ENCODE measurements around the gene C3.
"Not testable (repeated sequence)": the region's sequence is repeated elsewhere in the genome, so short reads cannot be mapped to it uniquely, and the experiment has no call there.

The C3 gene

DNA sequence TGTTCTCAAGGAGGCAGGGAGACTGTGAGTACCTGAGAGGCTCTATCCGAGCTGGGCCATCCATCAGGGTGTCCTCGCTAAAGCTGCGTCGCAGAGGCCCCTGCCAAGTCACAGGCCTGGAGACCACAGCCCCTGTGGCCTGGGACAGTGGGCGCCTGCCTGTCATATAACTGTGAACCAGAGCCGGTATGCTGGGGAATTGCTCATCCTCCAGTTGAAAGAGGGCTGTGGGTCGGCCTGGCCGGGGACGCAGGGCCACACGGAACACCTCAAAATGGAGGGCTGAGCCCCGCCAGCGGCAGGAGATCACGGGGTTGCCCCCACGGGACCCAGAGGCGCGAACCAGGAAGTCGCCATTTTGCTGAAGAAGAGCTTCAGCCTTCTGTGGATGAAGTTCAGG is 40.2 kb upstream of the C3 start:
- H3K36me3 ChIP-seq (ENCODE audit: control insufficient read depth, insufficient read depth, low read length), result peaks cover 12% of the 10 kb centered on the region
- H3K4me1 ChIP-seq (ENCODE audit: control insufficient read depth, insufficient read depth, low read length), result peaks cover 2% of the 10 kb centered on the region
- H3K27me3 ChIP-seq (ENCODE audit: control insufficient read depth, insufficient read depth, low read length), result no peaks in the 10 kb centered on the region
- no peak overlapping the region for H3K27ac ChIP-seq (ENCODE audit: low read depth, low read length)
- no peak overlapping the region for H3K4me3 ChIP-seq (ENCODE audit: low read depth, low read length)
- H3K9me3 ChIP-seq (ENCODE audit: control insufficient read depth, insufficient read depth, low read length), result no peaks in the 10 kb centered on the region
- no peak overlapping the region for H3K9ac ChIP-seq (ENCODE audit: low read depth, low read length)

DNA sequence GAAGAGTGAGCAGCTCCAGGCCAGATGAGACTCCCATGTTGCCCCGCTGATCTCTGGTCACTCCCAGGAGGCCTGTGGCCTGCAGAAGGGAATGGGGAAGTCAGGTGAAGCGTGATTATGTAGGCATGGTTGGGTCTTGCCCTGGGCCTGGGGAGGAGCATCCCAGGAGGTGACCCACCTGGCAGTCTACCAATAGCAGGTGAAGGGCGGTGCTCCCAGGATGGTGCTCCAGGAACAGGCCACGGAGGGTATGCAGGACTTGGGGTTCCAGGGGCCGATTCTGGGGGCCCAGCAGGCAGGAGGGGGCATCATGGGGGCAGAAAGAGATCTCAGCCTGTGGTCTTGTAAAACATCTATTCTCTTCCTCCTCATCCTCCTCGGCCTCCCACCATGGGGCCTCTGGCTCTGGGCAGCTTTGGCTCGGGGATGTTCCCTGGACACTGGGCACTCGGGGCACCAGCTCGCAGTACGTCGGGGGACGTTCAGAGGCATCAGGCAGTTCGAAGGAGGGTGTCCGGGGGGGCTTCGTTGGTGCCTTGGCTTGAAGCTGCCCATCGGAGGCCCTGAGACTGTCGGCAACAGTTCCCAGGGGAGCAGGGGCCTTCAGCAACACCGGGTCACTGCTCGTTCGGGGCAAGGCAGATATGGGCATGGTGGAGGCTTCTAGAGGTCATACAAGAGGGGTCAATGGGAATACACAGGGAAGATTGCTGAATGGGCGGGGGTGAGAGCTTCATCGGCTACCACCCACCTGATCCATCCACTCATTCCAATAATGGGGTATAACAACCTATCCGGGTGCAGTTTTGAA is 34.4 kb upstream of the C3 start:
- Histone ChIP-seq H3K27me3 (ENCODE audit: control insufficient read depth, insufficient read depth, low read length) (no peaks in the 10 kb centered on the region), H3K9ac (ENCODE audit: low read depth, low read length) (no peak overlapping the region)

DNA sequence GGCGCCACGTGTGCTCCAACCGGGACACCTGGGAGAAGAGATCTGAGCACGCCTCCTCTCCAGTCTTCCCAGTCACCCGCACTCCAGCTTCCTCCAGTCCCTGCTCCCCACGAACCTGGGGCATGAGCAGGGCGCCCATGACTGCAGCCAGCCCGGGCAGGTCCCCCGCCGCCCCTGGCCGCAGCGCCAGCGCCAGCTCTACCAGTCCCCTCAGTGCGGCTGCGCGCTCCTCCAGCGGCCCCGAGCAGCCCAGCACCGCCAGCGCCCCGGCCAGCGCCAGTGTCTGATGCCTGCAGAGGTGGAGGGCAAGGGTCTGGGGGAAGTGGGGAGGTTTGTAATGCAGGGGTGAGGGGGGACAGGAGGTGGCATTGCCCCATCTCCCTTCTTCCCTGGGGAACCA is 33.7 kb upstream of the C3 start:
- H3K36me3 ChIP-seq (ENCODE audit: control insufficient read depth, insufficient read depth, low read length), result peaks cover 34% of the 10 kb centered on the region
- peaks cover 8% of the 10 kb centered on the region for H3K4me1 ChIP-seq (ENCODE audit: control insufficient read depth, insufficient read depth, low read length)
- no peak overlapping the region for H3K9ac ChIP-seq (ENCODE audit: low read depth, low read length)
- H3K27me3 ChIP-seq (ENCODE audit: control insufficient read depth, insufficient read depth, low read length), result no peaks in the 10 kb centered on the region
- H3K9me3 ChIP-seq (ENCODE audit: control insufficient read depth, insufficient read depth, low read length), result no peaks in the 10 kb centered on the region
- H3K4me3 ChIP-seq (ENCODE audit: low read depth, low read length), result no peak overlapping the region
- no peak overlapping the region for H3K27ac ChIP-seq (ENCODE audit: low read depth, low read length)

More for the DNA sequence above, 34.4 kb upstream of the C3 start:
- H3K4me3 ChIP-seq (ENCODE audit: low read depth, low read length), result no peak overlapping the region
- no peak overlapping the region for H3K27ac ChIP-seq (ENCODE audit: low read depth, low read length)
- H3K9me3 ChIP-seq (ENCODE audit: control insufficient read depth, insufficient read depth, low read length), result no peaks in the 10 kb centered on the region
- H3K4me1 ChIP-seq (ENCODE audit: control insufficient read depth, insufficient read depth, low read length), result peaks cover 8% of the 10 kb centered on the region
- H3K36me3 ChIP-seq (ENCODE audit: control insufficient read depth, insufficient read depth, low read length), result peaks cover 32% of the 10 kb centered on the region

DNA sequence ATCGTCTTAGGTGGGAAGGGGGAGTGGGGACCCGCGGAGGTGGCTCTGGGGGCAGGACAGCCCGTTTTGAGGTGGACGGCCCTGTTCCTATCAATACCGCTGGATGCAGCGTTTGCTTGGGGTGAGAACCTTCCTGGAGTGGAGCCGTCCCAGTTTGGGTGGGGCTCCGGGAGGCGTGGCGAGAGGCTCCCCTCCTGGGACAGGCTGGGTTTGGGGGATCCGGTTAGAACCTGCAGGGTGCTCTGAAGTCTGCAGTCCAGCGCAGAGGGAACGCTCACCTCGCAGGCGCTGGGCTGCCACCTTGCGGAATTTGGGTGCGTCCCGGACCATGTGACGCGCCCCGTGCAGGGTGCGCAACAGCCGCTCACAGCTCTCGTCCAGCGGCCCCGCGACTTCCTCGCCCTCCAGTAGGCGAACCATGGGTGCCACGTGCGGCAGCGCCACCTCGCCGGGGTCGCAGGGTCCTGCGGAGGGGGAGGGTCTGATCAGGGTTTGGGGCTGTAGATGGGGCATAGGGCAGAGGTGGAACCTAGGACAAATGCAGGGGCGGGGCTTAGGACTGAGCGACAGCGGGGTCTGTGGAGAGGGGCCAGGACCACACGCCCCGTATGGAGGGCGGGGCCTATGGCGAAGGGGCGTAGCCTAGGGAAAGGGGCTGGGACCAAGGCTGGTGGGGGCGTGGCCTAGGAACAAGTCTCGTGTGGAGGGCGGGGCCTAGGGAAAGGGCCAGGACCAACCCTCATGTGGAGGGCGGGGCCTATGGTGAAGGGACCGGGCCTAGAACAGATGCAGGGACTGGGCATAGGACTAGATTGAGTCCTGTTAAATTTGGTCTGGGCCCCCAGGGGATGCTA is 33.0 kb upstream of the C3 start:
- peaks cover 41% of the 10 kb centered on the region for H3K36me3 ChIP-seq (ENCODE audit: control insufficient read depth, insufficient read depth, low read length)
- H3K4me1 ChIP-seq (ENCODE audit: control insufficient read depth, insufficient read depth, low read length), result peaks cover 8% of the 10 kb centered on the region
- H3K9ac ChIP-seq (ENCODE audit: low read depth, low read length), result peak overlapping the region; percentile 47
- H3K27me3 ChIP-seq (ENCODE audit: control insufficient read depth, insufficient read depth, low read length), result no peaks in the 10 kb centered on the region
- H3K9me3 ChIP-seq (ENCODE audit: control insufficient read depth, insufficient read depth, low read length), result no peaks in the 10 kb centered on the region
- peak overlapping the region; percentile 55 for H3K27ac ChIP-seq (ENCODE audit: low read depth, low read length)
- H3K4me3 ChIP-seq (ENCODE audit: low read depth, low read length), result peak overlapping the region; percentile 62

DNA sequence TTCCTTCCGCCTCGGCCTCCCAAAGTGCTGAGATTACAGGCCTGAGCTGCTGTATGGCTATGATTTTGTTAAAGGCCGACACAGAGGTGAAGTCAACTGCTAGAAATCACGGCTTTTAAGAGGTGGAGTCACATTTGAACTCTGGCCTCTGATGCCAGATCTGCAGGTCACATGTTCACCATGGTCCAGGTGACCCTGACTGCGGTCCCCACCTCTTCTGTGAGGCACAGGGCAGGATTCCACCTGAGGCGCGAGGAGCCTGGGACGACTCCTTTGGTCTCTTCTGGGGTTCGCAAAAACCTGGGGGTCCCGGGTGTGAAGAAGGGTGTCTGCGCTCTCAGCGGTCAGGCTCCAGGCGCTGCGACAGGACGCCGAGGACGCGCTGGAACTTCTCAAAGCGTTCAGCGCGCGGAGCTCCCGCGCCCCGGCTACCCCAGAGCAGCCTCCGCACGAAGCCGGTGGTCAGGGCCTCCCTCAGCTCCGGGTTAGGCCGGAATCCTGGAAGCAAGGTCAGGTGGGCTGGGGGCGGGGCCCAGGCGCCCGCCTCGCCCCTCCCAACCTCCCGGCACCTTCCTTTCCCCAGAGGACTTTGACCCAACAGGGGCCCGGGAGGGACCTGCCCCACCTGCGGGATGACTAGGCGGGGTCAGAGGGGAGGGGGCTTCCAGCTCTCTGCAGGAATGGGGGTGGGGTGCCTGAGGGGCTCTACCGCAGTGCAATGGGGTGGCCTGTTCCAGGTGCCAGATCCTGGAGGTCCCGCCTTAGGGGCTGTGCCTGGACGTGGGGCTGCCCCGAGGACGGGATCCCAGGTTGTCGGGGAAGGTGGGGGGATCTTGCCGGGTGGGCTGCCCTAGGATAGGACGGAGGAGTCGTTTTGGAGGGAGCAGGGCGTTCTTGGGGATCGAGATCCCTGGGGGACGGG is 32.1 kb upstream of the C3 start:
- Histone ChIP-seq H3K27ac (ENCODE audit: low read depth, low read length) (peak overlapping the region; percentile 55), H3K9me3 (ENCODE audit: control insufficient read depth, insufficient read depth, low read length) (no peaks in the 10 kb centered on the region), H3K4me1 (ENCODE audit: control insufficient read depth, insufficient read depth, low read length) (peaks cover 8% of the 10 kb centered on the region), H3K27me3 (ENCODE audit: control insufficient read depth, insufficient read depth, low read length) (no peaks in the 10 kb centered on the region), H3K9ac (ENCODE audit: low read depth, low read length) (peak overlapping the region; percentile 47), H3K36me3 (ENCODE audit: control insufficient read depth, insufficient read depth, low read length) (peaks cover 50% of the 10 kb centered on the region), H3K4me3 (ENCODE audit: low read depth, low read length) (peak overlapping the region; percentile 62)

DNA sequence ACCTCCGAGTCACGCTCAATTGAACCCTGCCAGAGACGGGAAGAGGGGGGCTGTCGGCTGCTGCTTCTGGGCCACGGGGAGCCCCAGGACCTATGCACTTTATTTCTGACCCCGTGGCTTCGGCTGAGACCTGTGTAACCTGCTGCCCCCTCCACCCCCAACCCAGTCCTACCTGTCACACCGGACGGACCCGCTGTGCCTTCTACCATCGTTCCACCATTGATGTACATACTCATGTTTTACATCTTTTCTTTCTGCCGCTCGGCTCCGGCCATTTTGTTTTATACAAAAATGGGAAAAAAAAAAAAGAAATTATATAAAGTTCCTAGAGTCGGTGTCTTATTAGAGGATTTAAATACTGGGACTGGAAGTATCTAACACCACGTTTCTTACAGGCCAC is 30.7 kb upstream of the C3 start:
- Histone ChIP-seq H3K4me1 (ENCODE audit: control insufficient read depth, insufficient read depth, low read length) (peaks cover 8% of the 10 kb centered on the region), H3K4me3 (ENCODE audit: low read depth, low read length) (no peak overlapping the region), H3K27me3 (ENCODE audit: control insufficient read depth, insufficient read depth, low read length) (no peaks in the 10 kb centered on the region), H3K36me3 (ENCODE audit: control insufficient read depth, insufficient read depth, low read length) (peaks cover 61% of the 10 kb centered on the region), H3K9me3 (ENCODE audit: control insufficient read depth, insufficient read depth, low read length) (no peaks in the 10 kb centered on the region; the same call in 1 of the 2 replicates), H3K9ac (ENCODE audit: low read depth, low read length) (no peak overlapping the region), H3K27ac (ENCODE audit: low read depth, low read length) (no peak overlapping the region)

DNA sequence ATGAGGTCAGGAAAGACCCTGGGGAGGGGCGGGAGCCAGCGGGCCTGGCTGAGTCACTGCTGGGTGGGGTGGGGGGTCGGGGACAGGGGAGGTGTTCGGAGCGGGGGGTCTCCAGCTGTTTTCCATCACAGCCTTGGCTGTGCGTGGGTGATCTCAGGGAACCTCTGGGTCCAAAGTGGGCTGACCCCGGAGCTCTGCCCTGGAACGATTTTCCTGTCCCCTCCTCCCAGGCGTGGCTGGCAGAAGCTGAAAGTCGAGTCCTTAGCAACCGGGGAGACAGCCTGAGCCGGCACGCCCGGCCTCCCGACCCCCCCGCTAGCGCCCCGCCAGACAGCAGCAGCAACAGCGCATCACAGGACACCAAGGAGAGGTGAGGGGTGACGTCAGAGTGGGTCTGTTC is 29.6 kb upstream of the C3 start:
- H3K9me3 ChIP-seq (ENCODE audit: control insufficient read depth, insufficient read depth, low read length), result no peaks in the 10 kb centered on the region; the same call in 1 of the 2 replicates
- no peak overlapping the region for H3K27ac ChIP-seq (ENCODE audit: low read depth, low read length)
- no peaks in the 10 kb centered on the region for H3K27me3 ChIP-seq (ENCODE audit: control insufficient read depth, insufficient read depth, low read length)
- H3K4me3 ChIP-seq (ENCODE audit: low read depth, low read length), result no peak overlapping the region
- peaks cover 8% of the 10 kb centered on the region for H3K4me1 ChIP-seq (ENCODE audit: control insufficient read depth, insufficient read depth, low read length)
- no peak overlapping the region for H3K9ac ChIP-seq (ENCODE audit: low read depth, low read length)
- H3K36me3 ChIP-seq (ENCODE audit: control insufficient read depth, insufficient read depth, low read length), result peaks cover 70% of the 10 kb centered on the region

DNA sequence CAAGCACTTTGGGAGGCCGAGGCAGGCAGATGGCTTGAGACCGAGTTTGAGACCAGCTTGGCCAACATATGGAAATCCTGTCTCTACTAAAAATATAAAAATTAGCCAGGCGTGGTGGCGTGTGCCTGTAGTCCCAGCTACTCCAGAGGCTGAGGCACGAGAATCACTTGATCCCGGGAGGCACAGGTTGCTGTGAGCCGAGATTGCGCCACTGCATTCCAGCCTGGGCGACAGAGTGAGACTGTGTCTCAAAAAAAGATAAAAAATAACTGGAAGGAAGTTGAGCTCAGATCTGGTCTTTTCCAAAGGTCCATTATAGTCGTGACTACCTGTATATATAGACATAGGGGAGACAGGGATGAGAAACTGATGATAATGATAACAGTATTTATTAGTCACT is 28.1 kb upstream of the C3 start:
- not testable (repeated sequence) for H3K4me3 ChIP-seq (ENCODE audit: low read depth, low read length); H3K9ac ChIP-seq (ENCODE audit: low read depth, low read length); H3K9me3 ChIP-seq (ENCODE audit: control insufficient read depth, insufficient read depth, low read length); H3K27me3 ChIP-seq (ENCODE audit: control insufficient read depth, insufficient read depth, low read length); H3K27ac ChIP-seq (ENCODE audit: low read depth, low read length)
- Histone ChIP-seq H3K36me3 (ENCODE audit: control insufficient read depth, insufficient read depth, low read length) (peaks cover 85% of the 10 kb centered on the region), H3K4me1 (ENCODE audit: control insufficient read depth, insufficient read depth, low read length) (peaks cover 14% of the 10 kb centered on the region)

DNA sequence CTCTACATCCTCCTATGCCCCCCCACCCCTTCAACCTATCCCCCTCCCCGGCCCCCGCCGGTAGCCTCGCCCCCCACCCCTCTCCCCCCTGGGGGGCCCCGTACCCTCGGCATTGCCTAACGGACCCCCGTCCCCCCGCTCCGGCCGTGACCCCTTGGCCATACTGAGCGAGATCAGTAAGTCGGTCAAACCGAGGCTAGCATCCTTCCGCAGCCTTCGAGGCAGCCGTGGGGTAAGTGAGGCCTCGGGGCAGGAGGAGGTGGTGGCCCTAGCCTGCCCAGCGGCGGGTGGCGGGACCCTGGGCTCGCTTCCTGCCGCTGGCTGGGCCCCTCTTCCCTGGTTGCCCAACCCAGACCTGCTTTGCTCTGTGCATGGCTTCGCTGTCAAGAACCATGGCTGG is 25.5 kb upstream of the C3 start:
- H3K36me3 ChIP-seq (ENCODE audit: control insufficient read depth, insufficient read depth, low read length), result peaks cover 83% of the 10 kb centered on the region
- no peak overlapping the region for H3K9ac ChIP-seq (ENCODE audit: low read depth, low read length)
- peaks cover 21% of the 10 kb centered on the region for H3K4me1 ChIP-seq (ENCODE audit: control insufficient read depth, insufficient read depth, low read length)
- H3K9me3 ChIP-seq (ENCODE audit: control insufficient read depth, insufficient read depth, low read length), result no peaks in the 10 kb centered on the region; the same call in 1 of the 2 replicates
- no peaks in the 10 kb centered on the region for H3K27me3 ChIP-seq (ENCODE audit: control insufficient read depth, insufficient read depth, low read length)
- H3K4me3 ChIP-seq (ENCODE audit: low read depth, low read length), result no peak overlapping the region
- H3K27ac ChIP-seq (ENCODE audit: low read depth, low read length), result no peak overlapping the region

DNA sequence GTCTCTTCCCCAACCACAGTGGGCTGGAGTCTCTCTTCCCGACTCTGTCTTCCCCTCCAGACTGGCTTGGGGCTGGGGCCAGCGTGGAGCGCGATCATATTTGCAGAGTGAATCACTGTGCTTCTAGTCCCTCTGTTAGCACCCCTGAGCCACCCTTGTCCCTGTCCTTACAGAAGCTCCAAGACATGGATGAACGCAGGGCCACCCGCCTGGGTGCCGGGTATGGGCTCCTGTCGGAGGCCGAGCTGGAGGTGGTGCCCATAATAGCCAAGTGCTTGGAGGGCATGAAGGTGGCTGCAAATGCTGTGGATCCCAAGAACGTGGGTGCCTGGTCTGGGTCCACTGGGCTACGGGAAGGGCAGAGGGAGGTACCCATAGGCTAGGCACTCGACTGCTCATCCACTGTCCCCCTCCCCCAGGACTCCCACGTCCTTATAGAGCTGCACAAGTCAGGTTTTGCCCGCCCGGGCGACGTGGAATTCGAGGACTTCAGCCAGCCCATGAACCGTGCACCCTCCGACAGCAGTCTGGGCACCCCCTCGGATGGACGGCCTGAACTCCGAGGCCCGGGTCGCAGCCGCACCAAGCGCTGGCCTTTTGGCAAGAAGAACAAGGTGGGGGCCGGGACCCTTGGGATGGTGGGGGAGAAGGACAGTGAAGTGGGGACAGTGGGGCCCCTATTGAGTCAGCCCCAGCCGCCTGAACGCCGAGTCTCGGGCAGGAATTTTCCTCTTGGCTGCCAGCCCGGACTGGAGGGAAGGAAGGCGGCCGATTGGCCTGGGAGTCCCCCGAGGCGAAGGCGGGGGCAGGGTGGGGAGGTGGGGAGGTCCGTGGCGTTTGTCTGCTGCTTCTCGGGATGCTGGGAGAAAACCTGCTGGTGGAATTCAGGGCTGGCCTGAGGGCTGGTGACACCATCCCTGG is 24.2 kb upstream of the C3 start:
- H3K36me3 ChIP-seq (ENCODE audit: control insufficient read depth, insufficient read depth, low read length), result peaks cover 70% of the 10 kb centered on the region
- no peaks in the 10 kb centered on the region for H3K27me3 ChIP-seq (ENCODE audit: control insufficient read depth, insufficient read depth, low read length)
- peaks cover 21% of the 10 kb centered on the region for H3K4me1 ChIP-seq (ENCODE audit: control insufficient read depth, insufficient read depth, low read length)
- no peaks in the 10 kb centered on the region; the same call in 1 of the 2 replicates for H3K9me3 ChIP-seq (ENCODE audit: control insufficient read depth, insufficient read depth, low read length)
- no peak overlapping the region for H3K9ac ChIP-seq (ENCODE audit: low read depth, low read length)
- no peak overlapping the region for H3K4me3 ChIP-seq (ENCODE audit: low read depth, low read length)
- peak overlapping the region; percentile 44 for H3K27ac ChIP-seq (ENCODE audit: low read depth, low read length)
